ENCODE data around the gene PARN.
"Not testable (repeated sequence)": the region's sequence is repeated elsewhere in the genome, so short reads cannot be mapped to it uniquely, and the experiment has no call there.

PARN gene

DNA sequence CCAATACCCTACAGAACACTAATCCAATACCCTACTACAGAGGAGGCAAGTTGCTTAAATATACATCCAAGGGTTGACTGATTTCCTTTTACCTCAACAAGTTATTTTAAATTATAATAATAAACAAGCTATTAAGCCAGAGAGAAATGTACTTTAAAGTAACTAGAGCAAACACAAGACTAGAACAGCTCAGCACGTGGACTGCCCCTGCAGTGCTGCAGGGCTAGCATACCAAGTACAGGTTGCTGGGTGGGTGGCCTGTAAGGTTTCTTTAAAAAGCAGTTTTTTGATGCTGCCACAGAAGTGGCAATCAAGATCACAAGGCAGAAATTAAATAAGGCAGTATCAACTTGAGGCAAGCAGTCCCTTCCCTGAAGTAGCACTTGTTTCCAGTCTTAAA is 63.5 kb downstream of the PARN start:
- DNase-seq: no peak

DNA sequence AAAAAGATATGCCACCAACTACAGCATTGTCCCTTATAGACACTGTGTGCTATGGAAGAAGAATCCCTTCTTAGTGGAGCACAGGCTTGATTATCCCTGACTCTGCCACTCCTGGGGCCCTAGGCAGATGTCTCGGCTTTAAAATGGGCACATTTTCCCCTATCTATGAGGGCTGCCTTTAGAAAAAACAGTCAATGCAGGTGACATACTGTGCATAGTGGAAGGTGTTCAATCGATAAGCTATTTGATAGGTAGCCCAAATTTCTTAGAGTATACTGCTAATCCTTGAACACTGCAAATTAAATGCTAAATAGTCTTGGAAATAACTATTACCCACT is 64.4 kb downstream of the PARN start:
- no peak for DNase-seq

DNA sequence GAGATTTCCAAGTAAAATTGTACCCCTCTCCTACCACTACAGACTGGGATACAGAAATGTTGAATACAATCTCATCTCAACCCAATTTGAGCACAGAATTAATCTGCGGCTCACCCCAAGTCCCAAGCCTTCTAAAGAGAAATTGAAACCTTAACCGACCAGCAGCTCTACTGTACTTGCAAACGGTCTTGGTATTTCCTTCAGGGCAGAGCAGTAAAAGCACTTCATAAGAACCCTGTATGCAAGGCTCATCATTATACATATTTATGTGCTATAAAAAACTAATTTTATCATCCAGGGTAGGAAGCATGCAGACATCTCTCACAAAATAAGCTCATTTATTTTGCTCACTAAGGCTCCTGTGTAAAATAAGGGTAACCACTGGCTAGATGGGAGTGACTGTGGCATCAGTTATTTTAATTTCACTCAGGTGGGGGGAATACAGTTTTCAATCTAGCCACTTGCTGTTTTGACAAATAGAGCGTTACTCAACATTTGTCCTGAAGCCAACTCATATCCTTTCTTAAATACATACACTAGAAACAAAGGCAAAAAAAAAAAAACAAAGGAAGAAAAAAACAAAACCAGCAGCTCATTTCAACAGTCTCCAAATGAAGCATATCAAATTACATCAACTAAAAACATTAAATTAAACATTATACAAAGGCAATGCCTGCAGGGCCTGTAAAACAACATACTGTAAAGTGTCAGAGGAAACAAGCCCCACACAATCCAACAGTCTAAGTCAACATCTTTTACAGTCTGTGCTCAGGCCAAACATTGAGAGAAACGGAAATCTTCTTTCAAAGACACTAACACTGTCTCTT is 65.0 kb downstream of the PARN start:
- DNase-seq: no peak

DNA sequence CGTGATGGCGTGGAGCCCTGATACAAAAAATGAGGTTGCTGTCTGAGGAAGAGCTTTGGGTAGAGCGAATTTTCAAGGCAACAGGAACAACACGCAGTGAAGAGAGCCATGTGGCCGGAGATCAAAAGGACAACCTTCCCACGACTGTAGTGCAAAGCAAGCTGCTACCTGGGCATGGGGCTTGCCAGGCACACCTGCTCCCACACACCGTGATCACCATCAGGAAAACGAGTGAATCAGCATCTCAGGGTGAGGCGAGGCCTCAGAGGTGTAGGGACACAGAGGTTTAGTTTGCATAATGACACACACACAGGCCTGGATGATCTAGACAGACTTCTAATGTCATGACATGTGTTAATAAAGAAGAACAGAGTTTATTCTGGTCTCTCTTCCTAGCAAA is 65.7 kb downstream of the PARN start:
- no peak for DNase-seq

DNA sequence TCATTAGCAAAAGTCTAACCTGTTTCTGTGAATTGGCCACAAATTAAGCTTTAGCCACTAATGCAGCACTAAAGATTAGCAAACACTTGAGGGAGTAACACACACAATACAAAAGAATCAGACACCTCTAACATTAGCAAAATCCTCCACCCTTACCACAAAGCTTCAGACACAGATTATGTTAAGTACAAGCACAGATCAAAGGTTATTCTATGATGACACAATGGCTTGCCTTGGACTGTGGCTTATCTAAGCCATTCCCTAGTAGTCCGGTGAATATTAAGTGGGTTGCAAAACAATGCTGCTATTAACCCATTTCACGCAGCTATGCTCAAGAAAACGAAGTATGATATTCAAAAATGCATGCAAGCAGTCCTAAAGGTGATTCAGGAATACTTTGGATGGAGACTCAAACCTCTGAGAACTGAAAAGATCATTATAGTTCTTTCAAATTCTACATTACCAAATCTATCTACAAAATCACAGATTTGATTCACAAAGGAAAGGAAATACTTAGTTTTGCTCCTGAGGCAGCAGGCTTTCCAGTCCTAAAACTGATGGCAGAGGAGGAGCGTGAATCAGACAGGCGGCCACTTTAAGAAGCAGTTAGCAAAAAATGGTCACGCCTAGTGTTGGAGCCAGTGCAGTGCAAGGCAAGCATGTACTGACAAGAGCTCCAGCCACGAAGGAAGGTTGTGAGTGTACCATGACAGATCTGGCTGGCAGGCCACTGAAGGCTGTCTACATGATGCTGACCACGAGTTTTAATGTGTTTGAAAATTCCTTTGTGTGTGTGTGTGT is 67.2 kb downstream of the PARN start:
- no peak for DNase-seq

DNA sequence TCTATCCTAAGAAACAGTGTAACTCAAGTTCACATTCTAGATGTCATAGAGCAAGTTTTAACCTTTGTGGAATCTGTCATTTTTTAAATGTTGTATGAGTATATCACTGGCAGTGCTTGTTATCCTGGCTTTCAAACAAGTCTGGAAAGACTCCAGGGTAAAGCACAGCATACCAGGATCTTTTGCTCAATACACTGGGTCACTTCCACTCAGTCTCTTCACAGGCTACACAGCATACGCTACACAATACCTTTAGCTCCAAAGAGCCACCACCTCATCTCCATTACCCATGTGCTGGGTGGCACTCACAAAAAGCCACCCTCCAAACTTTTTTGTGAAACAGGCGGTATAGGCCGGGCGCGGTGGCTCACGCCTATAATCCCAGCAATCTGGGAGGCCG is 69.5 kb downstream of the PARN start:
- DNase-seq: no peak

DNA sequence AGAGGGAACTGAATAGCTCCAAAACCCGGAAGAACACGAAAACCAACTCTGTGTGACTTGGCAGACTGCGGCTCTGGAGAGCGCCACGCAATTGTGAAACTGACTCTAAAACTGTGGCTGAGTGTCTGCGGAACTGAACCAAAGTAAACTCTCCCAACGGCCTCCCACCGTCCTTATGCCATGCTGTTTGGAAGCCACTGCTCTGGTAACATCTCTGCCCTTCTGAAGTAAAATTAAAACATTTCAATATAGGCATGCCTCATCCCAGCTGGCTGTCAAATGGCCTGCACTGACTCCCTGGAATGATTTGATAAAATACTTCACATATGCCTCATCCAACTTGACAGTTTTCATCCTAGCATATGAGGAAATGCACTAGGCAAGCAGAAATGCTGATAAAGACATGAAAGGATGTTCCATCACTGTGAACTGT is 70.2 kb downstream of the PARN start:
- no peak for DNase-seq

DNA sequence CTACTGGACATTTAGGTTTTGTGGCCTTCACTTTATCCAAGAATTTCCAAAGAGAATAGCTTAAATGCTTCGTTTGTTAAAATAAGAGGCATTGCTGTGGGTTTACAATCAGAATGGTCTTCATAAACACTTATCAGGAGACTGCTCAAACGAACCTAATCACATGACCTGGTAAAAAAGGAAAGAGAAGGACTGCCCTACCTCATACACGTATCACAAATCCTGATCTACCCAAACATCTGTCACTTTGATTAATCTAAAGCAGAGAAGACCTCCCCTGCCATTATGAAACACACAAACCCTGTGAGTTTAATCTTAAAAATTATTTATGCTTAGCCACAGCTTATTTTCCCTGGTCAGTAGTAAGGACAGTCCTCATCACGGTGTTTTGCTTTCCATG is 76.6 kb downstream of the PARN start:
- no peak for DNase-seq

DNA sequence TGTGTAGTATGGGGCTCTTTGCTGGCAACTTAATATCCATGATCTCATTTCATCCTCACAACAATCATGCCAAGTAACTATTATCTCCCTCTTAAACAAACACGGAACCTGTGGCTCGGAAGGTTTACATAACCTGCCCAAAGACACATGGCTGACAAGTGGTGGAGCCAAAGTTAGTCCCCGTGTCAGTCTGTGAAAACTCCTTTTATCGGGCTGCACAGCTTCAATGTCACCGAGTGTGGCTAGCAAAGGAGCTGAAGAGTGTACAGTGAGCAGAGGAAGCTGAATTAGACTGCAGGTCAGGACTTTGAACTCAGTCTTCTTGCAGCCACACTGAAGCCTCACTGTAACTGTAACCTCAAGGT is 80.3 kb downstream of the PARN start:
- DNase-seq: no peak

DNA sequence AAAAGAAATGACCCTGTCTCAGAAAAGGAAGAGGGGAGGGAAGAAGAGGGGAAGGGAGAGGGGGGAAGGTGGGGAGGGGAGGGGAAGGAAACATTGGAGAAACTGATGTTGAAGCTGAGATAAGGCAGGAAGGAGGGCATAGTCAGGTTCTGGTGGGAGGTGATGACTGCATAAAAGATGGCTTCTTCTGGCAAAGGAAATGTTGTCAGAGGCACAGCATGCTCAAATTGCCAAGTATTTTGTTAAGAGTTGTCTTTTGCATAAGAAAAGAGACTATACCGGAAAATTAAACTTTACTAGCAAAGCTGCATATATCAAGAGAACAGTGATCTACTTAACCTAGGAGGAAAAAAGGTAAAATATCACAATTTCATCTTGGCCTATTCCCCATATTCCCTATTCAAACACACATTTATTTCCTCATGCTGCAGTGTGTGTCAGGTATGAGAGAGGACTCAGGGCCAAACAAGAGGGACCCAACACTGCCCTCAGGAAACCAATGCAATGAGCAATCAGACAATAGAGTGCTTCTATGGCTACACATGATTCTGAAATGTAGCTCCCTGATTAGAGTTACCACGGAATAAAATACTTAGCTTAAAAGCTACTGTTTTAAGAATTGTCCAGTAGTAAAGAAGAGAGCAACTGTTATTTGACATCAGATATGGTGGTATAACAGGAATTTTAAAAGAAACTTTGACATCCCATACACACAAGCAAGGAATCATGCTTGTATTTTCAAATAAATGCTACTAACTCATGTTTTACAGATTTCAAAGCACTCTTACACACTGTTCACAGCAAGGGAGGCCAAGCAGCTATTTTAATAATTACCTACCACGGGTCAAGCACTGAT is 80.9 kb downstream of the PARN start:
- DNase-seq: no peak

DNA sequence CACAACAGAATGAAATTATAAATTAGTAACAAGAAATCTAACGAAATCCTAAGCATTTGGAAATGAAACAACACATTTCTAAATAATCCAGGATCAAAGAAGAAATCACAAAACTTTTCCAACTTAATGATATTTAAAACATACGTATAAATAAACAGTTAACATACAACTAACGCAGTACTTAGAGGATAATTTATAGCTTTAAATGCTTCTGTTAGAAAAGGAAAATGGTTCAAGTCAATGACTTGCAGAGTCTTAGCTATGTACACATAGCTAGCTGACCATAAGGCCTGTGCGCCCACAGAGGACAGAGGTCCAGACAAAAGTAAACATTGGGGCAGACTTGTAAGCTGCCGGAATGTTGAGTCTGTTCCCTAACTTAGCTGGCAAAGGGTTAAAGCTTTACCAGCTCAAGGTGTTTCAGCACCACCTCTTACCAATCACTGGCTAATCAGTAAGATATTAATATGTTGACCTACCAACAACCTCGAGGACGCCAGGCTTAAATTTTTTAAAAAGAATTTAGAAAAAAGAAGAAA is 84.6 kb downstream of the PARN start:
- DNase-seq: no peak

DNA sequence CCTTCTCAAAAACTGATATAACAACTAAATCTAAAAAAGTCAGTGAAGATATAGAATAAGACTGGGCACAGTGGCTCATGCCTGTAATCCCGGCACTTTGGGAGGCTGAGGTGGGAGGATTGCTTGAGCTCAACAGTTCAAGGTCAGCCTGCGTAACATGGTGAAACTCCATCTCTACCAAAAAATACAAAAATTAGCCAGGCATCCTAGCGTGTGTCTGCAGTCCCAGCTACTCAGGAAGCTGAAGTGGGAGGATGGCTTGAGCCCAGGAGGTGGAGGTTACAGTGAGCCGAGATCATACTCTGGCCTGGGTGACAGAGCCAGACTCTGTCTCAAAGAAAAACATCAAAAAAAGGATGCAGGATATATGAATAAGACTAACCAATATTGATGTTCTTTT is 85.2 kb downstream of the PARN start:
- not testable (repeated sequence) for DNase-seq

DNA sequence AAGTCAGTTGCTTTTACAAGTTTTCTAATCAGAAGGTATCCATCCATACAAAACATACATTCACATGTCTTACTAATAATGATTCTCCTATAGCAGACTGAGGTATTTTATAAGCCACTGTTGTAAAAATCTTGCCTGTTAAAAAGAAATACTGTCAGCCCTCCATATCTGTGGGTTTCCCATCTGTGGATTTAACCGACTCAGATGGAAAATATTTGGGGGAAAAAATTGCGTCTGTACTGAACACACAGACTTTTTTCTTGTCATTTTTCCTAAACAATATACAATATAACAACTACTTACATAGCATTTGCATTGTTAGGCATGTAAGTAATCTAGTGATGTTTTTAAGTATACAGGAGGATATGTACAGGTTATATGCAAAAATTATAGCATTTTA is 90.4 kb downstream of the PARN start:
- peak; percentile 73 for DNase-seq

DNA sequence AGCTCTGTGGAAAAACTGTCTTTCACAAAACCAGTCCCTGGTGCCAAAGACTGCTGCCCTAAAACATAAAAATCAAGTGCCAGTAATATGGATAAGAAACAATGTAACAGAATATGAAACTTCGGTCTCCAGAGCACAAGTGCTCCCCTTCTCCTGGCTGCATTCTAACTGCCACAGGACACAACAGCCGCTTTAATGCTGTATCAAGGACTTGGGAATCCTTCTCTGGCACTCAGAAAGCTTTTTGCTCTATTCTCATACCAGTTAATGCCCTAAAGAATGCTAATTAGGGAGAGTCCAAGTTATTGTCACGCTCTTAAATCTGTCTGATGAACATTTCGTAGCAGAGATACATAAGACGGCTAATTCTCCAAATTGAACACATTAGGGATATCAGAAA is 90.9 kb downstream of the PARN start:
- no peak for DNase-seq

DNA sequence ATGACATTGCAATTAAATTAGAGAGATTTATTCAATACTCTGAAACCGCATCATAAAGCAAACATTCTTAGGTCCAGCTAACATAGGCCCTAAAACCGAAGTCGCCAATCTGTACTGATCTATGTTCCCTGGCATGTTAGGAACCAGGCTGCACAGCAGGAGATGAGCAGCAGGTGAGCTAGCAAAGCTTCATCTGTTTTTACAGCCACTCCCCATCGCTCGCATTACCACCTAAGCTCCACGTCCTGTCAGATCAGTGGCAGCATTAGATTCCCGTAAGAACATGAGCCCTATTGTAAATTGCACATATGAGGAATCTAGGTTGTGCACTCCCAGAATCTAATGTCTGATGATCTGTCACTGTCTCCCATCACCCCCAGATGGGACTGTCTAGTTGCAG is 91.5 kb downstream of the PARN start:
- DNase-seq: no peak

DNA sequence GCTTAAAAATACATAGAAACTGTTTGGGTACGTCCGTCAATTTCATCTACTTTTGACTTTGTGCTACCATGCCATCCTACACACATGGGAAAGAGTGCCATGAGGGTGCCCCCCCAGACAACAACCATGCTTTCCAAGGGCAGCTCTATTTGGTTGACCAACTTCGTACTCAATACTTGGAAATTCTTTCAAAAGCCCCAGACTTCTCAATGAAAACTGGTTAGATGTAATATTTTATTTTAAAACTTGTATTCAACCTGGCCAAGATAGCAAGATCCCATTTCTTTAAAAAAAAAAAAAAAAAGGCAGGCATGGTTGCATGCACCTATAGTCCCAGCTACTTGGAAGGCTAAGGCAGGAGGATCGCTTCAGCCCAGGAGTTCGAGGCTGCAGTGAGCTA is 98.4 kb downstream of the PARN start:
- no peak for DNase-seq

DNA sequence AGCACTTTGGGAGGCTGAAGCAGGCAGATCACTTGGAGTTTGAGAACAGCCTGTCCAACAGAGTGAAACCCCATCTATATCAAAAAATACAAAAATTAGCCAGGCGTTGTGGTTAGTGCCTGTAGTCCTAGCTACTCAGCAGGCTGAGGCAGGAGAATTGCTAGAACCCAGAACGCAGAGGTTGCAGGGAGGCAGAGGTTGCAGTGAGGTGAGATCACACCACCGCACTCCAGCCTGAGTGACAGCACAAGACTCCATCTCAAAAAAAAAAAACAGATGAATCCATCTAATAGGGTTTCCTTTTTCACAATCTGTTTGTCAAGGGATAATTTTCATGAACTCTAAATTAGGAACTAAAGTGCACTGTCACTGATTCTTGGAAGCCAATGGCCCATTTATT is 99.0 kb downstream of the PARN start:
- no peak for DNase-seq

DNA sequence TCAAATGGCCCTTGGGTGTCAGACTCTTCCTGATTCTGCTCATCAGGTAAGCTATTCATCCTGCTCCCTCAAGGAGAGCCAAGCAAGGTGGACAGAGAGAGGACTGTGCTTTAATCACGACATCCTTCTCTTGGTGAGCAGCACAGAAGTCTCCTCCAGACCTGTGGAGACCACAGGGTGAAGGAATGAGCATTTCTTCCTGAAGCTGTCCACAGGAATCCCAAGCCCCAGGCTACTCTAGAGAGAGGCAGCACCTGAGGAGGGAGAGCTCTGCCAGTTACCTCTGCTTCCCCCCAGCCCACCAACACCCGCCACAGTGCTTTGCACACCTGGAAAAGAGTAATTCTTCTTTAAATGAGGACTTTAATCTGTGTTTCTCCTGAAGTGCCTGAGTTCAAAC is 100.0 kb downstream of the PARN start:
- no peak for DNase-seq

DNA sequence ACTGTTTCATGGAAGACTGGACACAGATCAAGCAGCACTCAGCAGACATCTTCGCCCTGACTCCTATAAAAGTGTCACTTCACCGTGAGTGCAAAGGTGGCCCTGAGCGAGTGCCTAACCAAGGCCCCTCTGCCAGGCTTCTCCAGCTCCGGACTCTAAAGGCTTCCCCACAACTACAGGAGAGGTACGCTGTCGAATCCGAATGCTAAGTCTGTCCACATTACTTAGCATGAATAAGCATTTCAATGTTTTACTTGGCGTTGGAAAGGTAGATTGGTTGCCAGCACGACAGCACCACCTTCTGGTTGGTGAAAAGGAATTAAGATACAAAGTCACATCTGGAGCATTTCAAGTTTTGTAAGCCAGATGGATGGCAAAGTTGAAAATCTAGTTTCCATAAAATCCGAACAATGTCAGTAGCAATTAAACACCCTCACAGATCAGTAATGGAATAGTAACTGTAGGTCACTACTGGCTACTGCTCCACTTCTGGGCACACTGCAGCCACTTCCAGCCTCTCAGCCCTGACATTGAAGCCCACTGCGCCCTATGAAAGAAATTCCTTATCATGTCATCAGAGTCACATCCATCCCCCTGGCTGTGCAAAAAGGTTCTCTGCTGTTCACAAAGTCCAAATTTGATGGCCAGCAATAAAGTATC is 100.9 kb downstream of the PARN start:
- DNase-seq: peak; percentile 89

DNA sequence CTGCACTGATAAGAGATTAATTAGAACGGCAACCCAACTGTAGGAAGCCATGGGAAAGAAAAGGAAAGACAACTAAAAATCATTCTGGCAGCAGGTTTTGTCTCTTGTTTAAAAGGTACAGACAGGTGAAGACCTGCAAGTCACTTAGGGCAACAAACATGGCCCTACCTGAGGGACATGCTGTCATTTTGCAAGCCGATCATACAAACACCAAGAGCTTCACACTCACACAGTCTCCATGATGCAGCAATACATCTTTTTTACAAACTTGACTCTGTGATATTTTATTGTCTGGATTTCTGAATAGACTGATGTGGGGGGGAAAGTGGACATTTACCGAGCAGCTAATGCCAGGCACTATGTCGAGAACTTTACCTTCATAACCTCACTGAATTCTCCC is 101.8 kb downstream of the PARN start:
- DNase-seq: no peak

DNA sequence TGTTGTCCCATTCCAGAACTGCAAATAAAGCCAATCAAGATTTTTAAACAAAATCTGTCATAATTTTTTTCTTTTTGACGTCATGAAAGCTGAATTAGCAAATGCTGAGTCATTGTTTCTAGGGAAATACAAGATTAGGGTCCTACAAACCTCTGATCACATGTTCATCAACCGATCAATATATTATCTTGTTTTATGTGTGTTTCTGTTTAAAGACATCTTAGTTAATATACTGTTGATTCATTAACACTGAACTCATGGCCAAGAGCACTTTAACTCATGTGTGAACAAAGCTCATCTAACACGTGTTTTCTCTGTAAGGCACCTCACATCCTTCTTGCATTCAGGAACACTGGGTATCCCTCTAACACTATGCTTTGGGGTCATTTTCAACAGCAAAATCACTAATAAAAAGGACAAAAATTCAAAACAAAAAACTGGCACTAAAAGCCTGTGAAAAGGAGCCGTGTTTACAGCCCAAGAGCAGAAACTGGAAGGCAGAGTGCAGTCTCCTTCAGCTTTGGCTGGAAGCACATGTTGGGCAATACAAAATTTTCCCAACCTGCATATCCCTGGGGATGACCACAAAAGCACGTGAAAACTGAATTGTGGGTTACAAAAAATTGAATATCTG is 102.5 kb downstream of the PARN start:
- DNase-seq: peak; percentile 77

DNA sequence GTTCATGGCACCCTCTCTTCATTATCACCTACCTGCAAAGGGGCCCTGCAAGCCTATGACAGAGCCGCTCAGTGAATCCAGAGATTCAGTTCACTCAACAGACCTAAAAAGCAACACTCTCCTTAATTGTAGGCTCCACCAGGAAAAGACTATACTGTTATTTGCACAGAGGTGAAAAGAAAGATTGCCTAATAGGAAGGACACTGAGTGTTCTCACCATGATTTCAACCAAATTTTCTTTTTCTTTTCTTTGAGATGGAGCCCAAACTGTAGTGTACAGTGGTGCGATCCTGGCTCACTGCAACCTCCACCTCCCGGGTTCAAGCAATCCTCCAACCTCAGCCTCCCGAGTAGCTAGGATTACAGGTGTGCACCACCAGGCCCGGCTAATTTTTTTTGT is 104.5 kb downstream of the PARN start:
- DNase-seq: no peak

Measured in fibroblast of skin of abdomen (primary cell).